ENCODE data around the gene SLC66A1. TPM values are rescaled to one million over a fixed set of nuclear protein-coding genes. Genes with fewer than 3 reads are reported as not detected.

SLC66A1 gene
- total RNA-seq, 2 donors from 2014 or later: 3.3 to 3.9 TPM

GRCh38 chr1:19323987-19324664, 12.0 kb downstream of the SLC66A1 start:
- DNase-seq: no peak
- H3K9me3 ChIP-seq (ENCODE audit: control insufficient read depth, low read length, poor library complexity, severe bottlenecking): no peaks in the 10 kb centered on the region
- Mint-ChIP-seq H3K4me1 (peaks cover 3% of the 10 kb centered on the region), H3K27me3 (no peaks in the 10 kb centered on the region), H3K27ac (peak overlapping the region; percentile 24), H3K4me3 (no peak overlapping the region), H3K36me3 (ENCODE audit: low read depth) (peaks cover 2% of the 10 kb centered on the region)
- no peak for ATAC-seq

- ATAC-seq (no peak), DNase-seq (no peak)
- Mint-ChIP-seq H3K36me3 (ENCODE audit: low read depth) (peaks cover 2% of the 10 kb centered on the region), H3K4me1 (peaks cover 4% of the 10 kb centered on the region), H3K27ac (peak overlapping the region; percentile 24), H3K27me3 (no peaks in the 10 kb centered on the region), H3K4me3 (no peak overlapping the region)
- no peaks in the 10 kb centered on the region for H3K9me3 ChIP-seq (ENCODE audit: control insufficient read depth, low read length, poor library complexity, severe bottlenecking)
Measured at GRCh38 chr1:19324665-19324990, 12.5 kb downstream of the SLC66A1 start.

- Mint-ChIP-seq H3K36me3 (ENCODE audit: low read depth) (peaks cover 2% of the 10 kb centered on the region), H3K4me1 (peaks cover 7% of the 10 kb centered on the region), H3K27me3 (no peaks in the 10 kb centered on the region), H3K4me3 (no peak overlapping the region), H3K27ac (no peak overlapping the region)
- DNase-seq: no peak
- H3K9me3 ChIP-seq (ENCODE audit: control insufficient read depth, low read length, poor library complexity, severe bottlenecking): no peaks in the 10 kb centered on the region
- ATAC-seq: no peak
Measured at GRCh38 chr1:19325368-19325957, 13.3 kb downstream of the SLC66A1 start.

GRCh38 chr1:19325958-19326747, 14.0 kb downstream of the SLC66A1 start:
- no peak for DNase-seq
- peak overlapping the region; percentile 15 for H3K4me3 Mint-ChIP-seq
- H3K4me1 Mint-ChIP-seq: peaks cover 7% of the 10 kb centered on the region
- peaks cover 2% of the 10 kb centered on the region for H3K36me3 Mint-ChIP-seq (ENCODE audit: low read depth)
- no peak for ATAC-seq
- no peaks in the 10 kb centered on the region for H3K9me3 ChIP-seq (ENCODE audit: control insufficient read depth, low read length, poor library complexity, severe bottlenecking)
- H3K27me3 Mint-ChIP-seq: no peaks in the 10 kb centered on the region
- H3K27ac Mint-ChIP-seq: peak overlapping the region; percentile 76

- Mint-ChIP-seq H3K4me3 (peak overlapping the region; percentile 15), H3K36me3 (ENCODE audit: low read depth) (peaks cover 2% of the 10 kb centered on the region), H3K4me1 (peaks cover 7% of the 10 kb centered on the region), H3K27ac (peak overlapping the region; percentile 76), H3K27me3 (no peaks in the 10 kb centered on the region)
- H3K9me3 ChIP-seq (ENCODE audit: control insufficient read depth, low read length, poor library complexity, severe bottlenecking): no peaks in the 10 kb centered on the region
- DNase-seq: no peak
- ATAC-seq: no peak
Measured at GRCh38 chr1:19326748-19327065, 14.6 kb downstream of the SLC66A1 start.

GRCh38 chr1:19327301-19327700, 15.2 kb downstream of the SLC66A1 start:
- ATAC-seq (no peak), DNase-seq (no peak)
- H3K4me1 Mint-ChIP-seq: peaks cover 7% of the 10 kb centered on the region
- H3K36me3 Mint-ChIP-seq (ENCODE audit: low read depth): peaks cover 1% of the 10 kb centered on the region
- no peaks in the 10 kb centered on the region for H3K9me3 ChIP-seq (ENCODE audit: control insufficient read depth, low read length, poor library complexity, severe bottlenecking)
- no peak overlapping the region for H3K4me3 Mint-ChIP-seq
- H3K27ac Mint-ChIP-seq: peak overlapping the region; percentile 76
- no peaks in the 10 kb centered on the region for H3K27me3 Mint-ChIP-seq

- Mint-ChIP-seq H3K27ac (peak overlapping the region; percentile 65), H3K27me3 (no peaks in the 10 kb centered on the region), H3K4me3 (no peak overlapping the region), H3K4me1 (peaks cover 5% of the 10 kb centered on the region), H3K36me3 (ENCODE audit: low read depth) (no peaks in the 10 kb centered on the region)
- no peaks in the 10 kb centered on the region for H3K9me3 ChIP-seq (ENCODE audit: control insufficient read depth, low read length, poor library complexity, severe bottlenecking)
- ATAC-seq (no peak), DNase-seq (no peak)
Measured at GRCh38 chr1:19327736-19328135, 15.6 kb downstream of the SLC66A1 start.

GRCh38 chr1:19328486-19328885, 16.4 kb downstream of the SLC66A1 start:
- no peaks in the 10 kb centered on the region for H3K36me3 Mint-ChIP-seq (ENCODE audit: low read depth)
- H3K9me3 ChIP-seq (ENCODE audit: control insufficient read depth, low read length, poor library complexity, severe bottlenecking): no peaks in the 10 kb centered on the region
- H3K27me3 Mint-ChIP-seq: no peaks in the 10 kb centered on the region
- peak overlapping the region; percentile 19 for H3K4me3 Mint-ChIP-seq
- peak overlapping the region; percentile 65 for H3K27ac Mint-ChIP-seq
- ATAC-seq (no peak), DNase-seq (no peak)
- peaks cover 5% of the 10 kb centered on the region for H3K4me1 Mint-ChIP-seq

GRCh38 chr1:19329188-19329587, 17.1 kb downstream of the SLC66A1 start:
- DNase-seq: no peak
- Mint-ChIP-seq H3K36me3 (ENCODE audit: low read depth) (no peaks in the 10 kb centered on the region), H3K27ac (peak overlapping the region; percentile 9), H3K4me1 (peaks cover 5% of the 10 kb centered on the region), H3K27me3 (no peaks in the 10 kb centered on the region), H3K4me3 (no peak overlapping the region)
- H3K9me3 ChIP-seq (ENCODE audit: control insufficient read depth, low read length, poor library complexity, severe bottlenecking): no peaks in the 10 kb centered on the region
- no peak for ATAC-seq

- H3K27me3 Mint-ChIP-seq: no peaks in the 10 kb centered on the region
- peak overlapping the region; percentile 9 for H3K27ac Mint-ChIP-seq
- peak overlapping the region; percentile 50 for H3K4me3 Mint-ChIP-seq
- H3K36me3 Mint-ChIP-seq (ENCODE audit: low read depth): no peaks in the 10 kb centered on the region
- DNase-seq (no peak), ATAC-seq (no peak)
- peaks cover 5% of the 10 kb centered on the region for H3K4me1 Mint-ChIP-seq
- H3K9me3 ChIP-seq (ENCODE audit: control insufficient read depth, low read length, poor library complexity, severe bottlenecking): no peaks in the 10 kb centered on the region
Measured at GRCh38 chr1:19329611-19330010, 17.5 kb downstream of the SLC66A1 start.

- H3K9me3 ChIP-seq (ENCODE audit: control insufficient read depth, low read length, poor library complexity, severe bottlenecking): no peaks in the 10 kb centered on the region
- DNase-seq (no peak), ATAC-seq (no peak)
- peak overlapping the region; percentile 25 for H3K4me3 Mint-ChIP-seq
- H3K36me3 Mint-ChIP-seq (ENCODE audit: low read depth): no peaks in the 10 kb centered on the region
- H3K4me1 Mint-ChIP-seq: peaks cover 5% of the 10 kb centered on the region
- H3K27ac Mint-ChIP-seq: peak overlapping the region; percentile 9
- no peaks in the 10 kb centered on the region for H3K27me3 Mint-ChIP-seq
Measured at GRCh38 chr1:19330449-19331135, 18.5 kb downstream of the SLC66A1 start.

GRCh38 chr1:19331262-19331878, 19.2 kb downstream of the SLC66A1 start:
- H3K9me3 ChIP-seq (ENCODE audit: control insufficient read depth, low read length, poor library complexity, severe bottlenecking): no peaks in the 10 kb centered on the region
- no peaks in the 10 kb centered on the region for H3K27me3 Mint-ChIP-seq
- no peak overlapping the region for H3K4me3 Mint-ChIP-seq
- peaks cover 5% of the 10 kb centered on the region for H3K4me1 Mint-ChIP-seq
- ATAC-seq (no peak), DNase-seq (no peak)
- no peak overlapping the region for H3K27ac Mint-ChIP-seq
- H3K36me3 Mint-ChIP-seq (ENCODE audit: low read depth): no peaks in the 10 kb centered on the region

GRCh38 chr1:19332832-19333231, 20.7 kb downstream of the SLC66A1 start:
- peaks cover 7% of the 10 kb centered on the region for H3K4me1 Mint-ChIP-seq
- no peak for ATAC-seq
- H3K36me3 Mint-ChIP-seq (ENCODE audit: low read depth): no peaks in the 10 kb centered on the region
- no peaks in the 10 kb centered on the region for H3K9me3 ChIP-seq (ENCODE audit: control insufficient read depth, low read length, poor library complexity, severe bottlenecking)
- H3K4me3 Mint-ChIP-seq: no peak overlapping the region
- no peaks in the 10 kb centered on the region for H3K27me3 Mint-ChIP-seq
- DNase-seq: no peak
- H3K27ac Mint-ChIP-seq: no peak overlapping the region
